B cell (primary cell): ENCODE measurements around the gene TBCCD1. TPM values are rescaled to one million over a fixed set of nuclear protein-coding genes. Genes with fewer than 3 reads are reported as not detected.

ENCODE experiments used
- ATAC-seq: fragments of 200-7000 bp; cut with Tn5 transposase; one replicate; pipeline ENCODE4 v1.10.0; 2021; ENCODE audit warnings: low read depth, mild to moderate bottlenecking, moderate number of reproducible peaks, moderate library complexity
- CTCF ChIA-PET: fragments of 350-600 bp; sonication (Branson Sonifier 250); formaldehyde crosslinking; loops from one replicate; lab custom pipeline; 2021; ENCODE audit warnings: antibody characterized with exemption, inconsistent platforms; lab: Charles Lee
- POLR2A ChIA-PET: fragments of 350-600 bp; sonication (Branson Sonifier 250); formaldehyde crosslinking; loops from one replicate; lab custom pipeline; 2021; ENCODE audit warnings: antibody characterized with exemption; lab: Charles Lee
- DNase-seq: peaks from one replicate; pipeline ENCODE4 v3.0.0; 2013
- H2AFZ ChIP-seq: 2 replicates; pipeline ENCODE4 v1.6.1; 2012; ENCODE audit warnings: mild to moderate bottlenecking, low read depth, low read length; ENCODE audit not compliant: insufficient read depth, poor library complexity, severe bottlenecking
- H3K27ac ChIP-seq, 2 donors: 1 replicate in 1 of 2; 2 replicates in 1 of 2; pipeline ENCODE4 v1.5.1; 2012 to 2013; ENCODE audit warnings: low read length in 2 of 2, mild to moderate bottlenecking in 2 of 2, moderate library complexity in 1 of 2
- H3K27me3 ChIP-seq, 4 experiments: fragments of 200-600 bp in 1 of 4; sonication (generic) in 1 of 4; replicated peaks in 1 of 4; 1 replicate in 2 of 4; 2 replicates in 2 of 4; pipeline versions ENCODE4 v1.6.1 to v1.7.0; 2013 to 2016; ENCODE audit warnings: low read length in 3 of 4, mild to moderate bottlenecking in 2 of 4, mixed read lengths in 1 of 4, moderate library complexity in 1 of 4; ENCODE audit not compliant: insufficient read depth in 4 of 4, control insufficient read depth in 3 of 4; ENCODE audit errors: control extremely low read depth in 1 of 4
- H3K36me3 ChIP-seq, 2 experiments: replicated peaks in 1 of 2; 1 replicate in 1 of 2; 2 replicates in 1 of 2; pipeline versions ENCODE4 v1.6.1 to v1.7.1; 2013; ENCODE audit warnings: low read length in 1 of 2; ENCODE audit not compliant: insufficient read depth in 2 of 2, control insufficient read depth in 1 of 2; ENCODE audit errors: control extremely low read depth in 1 of 2, extremely low read depth in 1 of 2
- H3K4me1 ChIP-seq, 2 donors: fragments of 200-600 bp in 1 of 2; sonication (generic) in 1 of 2; 1 replicate in 1 of 2; 2 replicates in 1 of 2; pipeline versions ENCODE4 v1.5.1 to v1.6.1; 2013 to 2017; ENCODE audit warnings: low read length in 2 of 2; ENCODE audit not compliant: control insufficient read depth in 2 of 2, insufficient read depth in 2 of 2
- H3K4me2 ChIP-seq: replicated peaks from 2 replicates; pipeline ENCODE3; 2012; ENCODE audit warnings: mild to moderate bottlenecking, low read depth, low read length; ENCODE audit not compliant: poor library complexity, severe bottlenecking
- H3K4me3 ChIP-seq, 5 experiments: fragments of 200-600 bp in 1 of 5; sonication (generic) in 1 of 5; 1 replicate in 3 of 5; 2 replicates in 2 of 5; pipeline versions ENCODE4 v1.5.1 to v1.7.0; 2011 to 2016; ENCODE audit warnings: low read length in 4 of 5, mild to moderate bottlenecking in 4 of 5, low read depth in 2 of 5, control low read depth in 1 of 5, moderate library complexity in 1 of 5; ENCODE audit not compliant: insufficient read depth in 1 of 5; ENCODE audit errors: control extremely low read depth in 1 of 5, extremely low read depth in 1 of 5
- H3K79me2 ChIP-seq: fragments of 200-600 bp; sonication (generic); one replicate; pipeline ENCODE4 v1.6.0; 2016; ENCODE audit warnings: low read length; ENCODE audit not compliant: control insufficient read depth, insufficient read depth
- H3K9ac ChIP-seq: fragments of 200-600 bp; sonication (generic); 2 replicates; pipeline ENCODE4 v1.6.1; 2017; ENCODE audit warnings: mild to moderate bottlenecking, low read length, moderate library complexity
- H3K9me3 ChIP-seq, 3 donors: one replicate each; pipeline versions ENCODE4 v1.6.1 to v1.7.1; 2013; ENCODE audit warnings: low read length in 2 of 3; ENCODE audit not compliant: control insufficient read depth in 2 of 3, insufficient read depth in 1 of 3; ENCODE audit errors: control extremely low read depth in 1 of 3
- H4K20me1 ChIP-seq: 2 replicates; pipeline ENCODE4 v1.6.0; 2012; ENCODE audit warnings: mild to moderate bottlenecking, low read length; ENCODE audit not compliant: insufficient read depth, control insufficient read depth, poor library complexity, severe bottlenecking
- H3K27ac Mint-ChIP-seq: one replicate; pipeline ENCODE4 v1.8.0; 2021; ENCODE audit warnings: mixed read lengths
- H3K27me3 Mint-ChIP-seq: one replicate; pipeline ENCODE4 v1.8.0; 2021; ENCODE audit warnings: mixed read lengths
- H3K4me1 Mint-ChIP-seq: one replicate; pipeline ENCODE4 v1.8.0; 2021; ENCODE audit warnings: mixed read lengths
- H3K4me3 Mint-ChIP-seq: one replicate; pipeline ENCODE4 v1.8.0; 2021; ENCODE audit warnings: mixed read lengths
- H3K9me3 Mint-ChIP-seq: one replicate; pipeline ENCODE4 v1.8.0; 2022; ENCODE audit warnings: mixed read lengths; ENCODE audit not compliant: insufficient read depth
- CTCF ChIP-seq: fragments of 200-600 bp; IDR thresholded peaks from one replicate; pipeline ENCODE4 v1.8.0; 2022; ENCODE audit warnings: antibody characterized with exemption, mild to moderate bottlenecking
- EZH2 ChIP-seq: IDR thresholded peaks from 2 replicates; pipeline ENCODE4 v1.6.1; 2012; ENCODE audit warnings: borderline replicate concordance, low read depth, mild to moderate bottlenecking, moderate library complexity, low read length; ENCODE audit not compliant: insufficient read depth, poor library complexity, severe bottlenecking
- WGBS: methylation state at CpG from one replicate; pipeline ENCODE4 v1.1.5; 2013; ENCODE audit warnings: missing lambda C conversion rate; ENCODE audit not compliant: insufficient coverage; 5-methylcytosine and 5-hydroxymethylcytosine counted together
- intact Hi-C: fragments of 100-400 bp; cut with micrococcal nuclease; formaldehyde crosslinking; loops from one replicate; pipeline ENCODE4 v1.10.0; 2022
- polyA plus RNA-seq: library from polyadenylated mRNA; depleted of rRNA; stranded (reverse); fragments of >200 nt; gene quantifications from 2 replicates; pipeline ENCODE4 v1.2.3, GENCODE V29; 2012
- total RNA-seq, 2 donors: library from RNA; stranded (reverse); fragments of 120-200 nt in 1 of 2; gene quantifications; 1 replicate in 1 of 2; 2 replicates in 1 of 2; pipeline versions ENCODE4 v1.2.3 to v1.2.4, GENCODE V29; 2013 to 2022

The TBCCD1 gene
- total and polyA plus RNA-seq, 2 donors (not counting 1 experiment from before 2014, with no cell fraction given): 15.9 to 17.3 TPM

- ChIA-PET POLR2A (no interaction called here), CTCF (interaction anchor here (8.6 to 11.3 kb wide), 2 partner anchors 208 to 626 kb away, joined by 166 to 237 read pairs; no protein-coding TSS in a partner anchor)
- Mint-ChIP-seq H3K9me3 (no peaks in the 10 kb centered on the region), H3K4me3 (no peak overlapping the region), H3K4me1 (peaks cover 10% of the 10 kb centered on the region), H3K27me3 (peaks cover 33% of the 10 kb centered on the region), H3K27ac (no peak overlapping the region)
- H4K20me1 ChIP-seq: no peaks in the 10 kb centered on the region
- H3K4me3 ChIP-seq: no peak overlapping the region
- DNase-seq (no peak), ATAC-seq (no peak)
- no peaks in the 10 kb centered on the region for H3K79me2 ChIP-seq
- no peak overlapping the region for H3K27ac ChIP-seq
- no peaks in the 10 kb centered on the region for H3K36me3 ChIP-seq
- no peak overlapping the region for H3K9ac ChIP-seq
- H2AFZ ChIP-seq: no peak overlapping the region
- no peaks in the 10 kb centered on the region for H3K9me3 ChIP-seq
- WGBS: 93% methylated on average over 4 of the region's 5 CpGs
- H3K4me1 ChIP-seq: peaks cover 13 to 15% of the 10 kb centered on the region in 2 donors
- H3K27me3 ChIP-seq: peaks cover 0 to 22% (median 4%) of the 10 kb centered on the region in 4 experiments
- no peak overlapping the region for H3K4me2 ChIP-seq
- TF ChIP-seq EZH2 (no peak), CTCF (no peak)
- intact Hi-C loops: no loop called here
Measured at GRCh38 chr3:186612065-186612464, 44.9 kb upstream of the TBCCD1 start.

GRCh38 chr3:186609247-186609868 is 42.2 kb upstream of the TBCCD1 start:
- POLR2A ChIA-PET: no interaction called here
- CTCF ChIA-PET: interaction anchor here (0.7 to 11.3 kb wide), 5 partner anchors 8 to 628 kb away, joined by 3 to 237 read pairs (median 4); no protein-coding TSS in a partner anchor
- Histone ChIP-seq H2AFZ (no peak overlapping the region), H3K27me3 (peaks cover 0 to 16% (median 4%) of the 10 kb centered on the region in 4 experiments), H4K20me1 (no peaks in the 10 kb centered on the region), H3K4me3 (no peak overlapping the region), H3K36me3 (no peaks in the 10 kb centered on the region), H3K9ac (no peak overlapping the region), H3K4me1 (peaks cover 3 to 4% of the 10 kb centered on the region in 2 donors), H3K27ac (no peak overlapping the region), H3K4me2 (no peak overlapping the region), H3K79me2 (no peaks in the 10 kb centered on the region), H3K9me3 (no peaks in the 10 kb centered on the region)
- Mint-ChIP-seq H3K4me3 (no peak overlapping the region), H3K9me3 (no peaks in the 10 kb centered on the region), H3K27ac (no peak overlapping the region), H3K4me1 (peaks cover 1% of the 10 kb centered on the region), H3K27me3 (peaks cover 29% of the 10 kb centered on the region)
- no peak for ATAC-seq
- no peak for DNase-seq
- TF ChIP-seq CTCF (no peak), EZH2 (no peak)
- intact Hi-C loops: no loop called here
- WGBS: 86% methylated on average over 5 of the region's 8 CpGs
